ENCODE data around the gene ANK3. TPM values are rescaled to one million over a fixed set of nuclear protein-coding genes. Genes with fewer than 3 reads are reported as not detected.

The ANK3 gene
- total and polyA plus RNA-seq, 8 donors, result 3.6 to 115 (median 31.1) TPM

DNA sequence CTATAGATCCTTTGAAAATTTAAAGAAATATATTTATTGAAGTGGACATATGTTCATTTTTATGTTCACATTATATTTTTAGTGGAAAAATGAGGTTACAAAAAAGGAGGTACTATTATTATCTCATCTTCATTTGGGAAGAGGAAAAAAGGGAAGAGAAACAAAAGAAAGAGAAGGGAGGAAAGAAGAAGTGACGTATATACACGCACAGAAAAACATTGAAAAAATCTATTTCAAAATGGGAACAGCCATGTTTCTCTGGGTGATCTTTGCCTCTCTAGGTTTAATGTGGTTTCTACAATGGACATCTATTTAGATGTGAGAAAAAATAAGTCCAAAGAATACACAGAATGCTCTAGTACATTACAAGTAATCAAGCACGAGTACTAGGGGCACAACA, 14.8 kb downstream of the ANK3 start:
- 85 to 98% (median 93%) methylated on average over 3 of the region's 3 CpGs for WGBS, 5 donors
- intact Hi-C loops (cut with DNase I; ENCODE audit: low total_unique reads), result no loop called here
- Histone ChIP-seq H3K27ac (no peak overlapping the region), H3K4me3 (no peak overlapping the region), H3K27me3 (no peaks in the 10 kb centered on the region), H3K9me3 (no peaks in the 10 kb centered on the region), H3K36me3 (no peaks in the 10 kb centered on the region), H3K4me1 (peaks cover 0 to 4% (median 0%) of the 10 kb centered on the region in 4 donors)
- no peak for TF ChIP-seq POLR2AphosphoS5 (IDR thresholded peaks at IDR 0.05)
- DNase-seq, result no peak

- Histone ChIP-seq H3K4me1 (peaks cover 0 to 8% (median under 1%) of the 10 kb centered on the region in 4 donors), H3K27ac (no peak overlapping the region), H3K27me3 (no peaks in the 10 kb centered on the region), H3K9me3 (no peaks in the 10 kb centered on the region), H3K36me3 (no peaks in the 10 kb centered on the region), H3K4me3 (no peak overlapping the region)
- WGBS, 5 donors, result 83 to 93% (median 86%) methylated on average over 4 of the region's 4 CpGs
- DNase-seq, result no peak
- TF ChIP-seq, protein P1, sequence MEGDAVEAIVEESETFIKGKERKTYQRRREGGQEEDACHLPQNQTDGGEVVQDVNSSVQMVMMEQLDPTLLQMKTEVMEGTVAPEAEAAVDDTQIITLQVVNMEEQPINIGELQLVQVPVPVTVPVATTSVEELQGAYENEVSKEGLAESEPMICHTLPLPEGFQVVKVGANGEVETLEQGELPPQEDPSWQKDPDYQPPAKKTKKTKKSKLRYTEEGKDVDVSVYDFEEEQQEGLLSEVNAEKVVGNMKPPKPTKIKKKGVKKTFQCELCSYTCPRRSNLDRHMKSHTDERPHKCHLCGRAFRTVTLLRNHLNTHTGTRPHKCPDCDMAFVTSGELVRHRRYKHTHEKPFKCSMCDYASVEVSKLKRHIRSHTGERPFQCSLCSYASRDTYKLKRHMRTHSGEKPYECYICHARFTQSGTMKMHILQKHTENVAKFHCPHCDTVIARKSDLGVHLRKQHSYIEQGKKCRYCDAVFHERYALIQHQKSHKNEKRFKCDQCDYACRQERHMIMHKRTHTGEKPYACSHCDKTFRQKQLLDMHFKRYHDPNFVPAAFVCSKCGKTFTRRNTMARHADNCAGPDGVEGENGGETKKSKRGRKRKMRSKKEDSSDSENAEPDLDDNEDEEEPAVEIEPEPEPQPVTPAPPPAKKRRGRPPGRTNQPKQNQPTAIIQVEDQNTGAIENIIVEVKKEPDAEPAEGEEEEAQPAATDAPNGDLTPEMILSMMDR (IDR thresholded peaks at IDR 0.05), result no peak
- TF ChIP-seq EP300 (IDR thresholded peaks at IDR 0.05) (no peak), POLR2A (IDR thresholded peaks at IDR 0.05) (no peak), POLR2AphosphoS5 (IDR thresholded peaks at IDR 0.05) (no peak)
- intact Hi-C loops (cut with DNase I; ENCODE audit: low total_unique reads), result no loop called here
Observed at GRCh38 chr10:60372436-60372835, 17.2 kb downstream of the ANK3 start.

DNA sequence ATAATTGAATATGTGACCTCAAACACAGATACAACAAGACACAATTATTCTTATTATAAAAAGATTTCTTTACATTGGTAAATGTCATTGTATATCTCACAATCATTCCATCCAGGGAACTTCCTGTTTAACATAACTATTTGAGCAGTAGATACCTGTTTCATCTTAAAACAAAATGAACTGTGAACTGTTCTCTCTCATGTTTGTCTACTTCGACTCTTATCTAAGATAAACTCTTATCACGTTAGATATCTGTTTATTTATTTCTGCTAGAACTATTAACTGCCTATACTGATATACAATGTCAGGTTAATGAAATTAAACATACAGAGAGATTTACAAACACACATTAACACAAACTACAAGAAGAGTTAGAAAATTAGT, 20.1 kb downstream of the ANK3 start:
- no peak overlapping the region for H3K27ac ChIP-seq
- peaks cover 0 to 16% (median 0%) of the 10 kb centered on the region in 4 donors for H3K4me1 ChIP-seq
- H3K9me3 ChIP-seq, result no peaks in the 10 kb centered on the region
- no peak overlapping the region for H3K4me3 ChIP-seq
- intact Hi-C loops (cut with DNase I; ENCODE audit: low total_unique reads), result no loop called here
- DNase-seq, result no peak
- H3K27me3 ChIP-seq, result no peaks in the 10 kb centered on the region
- H3K36me3 ChIP-seq, result no peaks in the 10 kb centered on the region
- 23 to 57% (median 35%) methylated on average over 2 of the region's 2 CpGs for WGBS, 5 donors
- TF ChIP-seq, protein P1 (IDR thresholded peaks at IDR 0.05), result no peak
- TF ChIP-seq POLR2A (IDR thresholded peaks at IDR 0.05) (no peak), EP300 (IDR thresholded peaks at IDR 0.05) (no peak), POLR2AphosphoS5 (IDR thresholded peaks at IDR 0.05) (no peak)

GRCh38 chr10:60368875-60369546, 20.7 kb downstream of the ANK3 start:
- no peaks in the 10 kb centered on the region for H3K27me3 ChIP-seq
- H3K27ac ChIP-seq, result no peak overlapping the region
- no peak for DNase-seq
- H3K4me1 ChIP-seq, result peaks cover 0 to 16% (median 0%) of the 10 kb centered on the region in 4 donors
- TF ChIP-seq POLR2A (IDR thresholded peaks at IDR 0.05) (no peak), POLR2AphosphoS5 (IDR thresholded peaks at IDR 0.05) (no peak), EP300 (IDR thresholded peaks at IDR 0.05) (no peak)
- TF ChIP-seq, protein P1 (IDR thresholded peaks at IDR 0.05), result no peak
- H3K36me3 ChIP-seq, result no peaks in the 10 kb centered on the region
- intact Hi-C loops (cut with DNase I; ENCODE audit: low total_unique reads), result no loop called here
- H3K9me3 ChIP-seq, result no peaks in the 10 kb centered on the region
- 53 to 76% (median 65%) methylated on average over 5 of the region's 5 CpGs for WGBS, 5 donors
- H3K4me3 ChIP-seq, result no peak overlapping the region

DNA sequence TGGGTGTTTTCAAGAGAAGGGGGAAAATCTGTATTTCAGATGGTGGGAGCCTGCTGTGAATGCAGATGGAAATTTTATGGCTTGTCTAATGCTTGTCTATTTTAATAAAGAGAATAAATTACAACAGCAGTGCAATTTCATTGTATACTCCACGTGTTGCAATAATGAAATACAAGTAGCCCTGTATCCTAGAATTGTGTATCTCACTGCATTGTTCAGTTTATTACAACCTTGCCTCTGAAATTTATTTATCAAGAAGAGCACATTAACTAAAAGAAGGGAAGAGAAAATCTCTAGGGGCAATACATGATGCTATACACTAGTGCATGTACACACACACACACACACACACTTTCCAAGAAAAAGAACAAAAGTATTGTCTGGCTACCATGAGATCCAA, 21.8 kb downstream of the ANK3 start:
- no peak overlapping the region for H3K27ac ChIP-seq
- 44 to 81% (median 67%) methylated on average over 1 of the region's 1 CpG for WGBS, 5 donors
- no peaks in the 10 kb centered on the region for H3K9me3 ChIP-seq
- H3K27me3 ChIP-seq, result no peaks in the 10 kb centered on the region
- DNase-seq, result no peak
- TF ChIP-seq POLR2A (IDR thresholded peaks at IDR 0.05), result no peak
- TF ChIP-seq, protein P1 (IDR thresholded peaks at IDR 0.05), result no peak
- H3K4me1 ChIP-seq, result peaks cover 0 to 16% (median 0%) of the 10 kb centered on the region in 4 donors
- no peaks in the 10 kb centered on the region for H3K36me3 ChIP-seq
- intact Hi-C loops (cut with DNase I; ENCODE audit: low total_unique reads), result no loop called here
- no peak overlapping the region for H3K4me3 ChIP-seq
